OCI-LY3 (cell line): ENCODE results near the gene EHD2.

ENCODE experiments used
- EZH2phosphoT487 ChIP-seq: fragments of 200-600 bp; shearing (Covaris generic); IDR thresholded peaks from 2 replicates; pipeline ENCODE4 v1.6.1; 2018; ENCODE audit warnings: antibody characterized with exemption, mixed run types, low read depth
- TF ChIP-seq, protein P1 (sequence below): fragments of 200-600, 300-600 bp; sonication (generic); IDR thresholded peaks from 2 replicates; pipeline ENCODE4 v1.5.1; 2014; ENCODE audit warnings: antibody characterized with exemption, low read length, low read depth

DNA sequence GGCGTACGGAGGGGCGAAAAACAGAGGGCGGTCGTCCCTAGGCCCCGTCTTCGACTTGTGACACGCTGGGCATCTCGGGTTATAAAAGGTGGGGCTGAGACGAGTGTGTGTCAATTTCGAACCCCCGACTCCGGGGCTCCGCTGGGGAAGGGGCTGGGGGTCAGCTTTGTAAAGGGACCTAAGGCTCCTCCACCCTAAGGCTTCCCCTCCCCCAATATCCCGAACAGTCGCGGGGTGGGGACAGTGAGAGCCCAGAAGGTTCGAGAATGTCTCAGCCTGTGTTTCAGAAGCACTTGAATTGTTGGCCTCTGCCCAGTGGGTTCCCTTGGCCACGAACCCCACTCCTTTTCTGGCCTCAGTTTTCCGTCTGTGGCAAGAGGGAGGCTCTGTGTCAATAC lies 65.7 kb downstream of the EHD2 start:
- TF ChIP-seq, protein P1, sequence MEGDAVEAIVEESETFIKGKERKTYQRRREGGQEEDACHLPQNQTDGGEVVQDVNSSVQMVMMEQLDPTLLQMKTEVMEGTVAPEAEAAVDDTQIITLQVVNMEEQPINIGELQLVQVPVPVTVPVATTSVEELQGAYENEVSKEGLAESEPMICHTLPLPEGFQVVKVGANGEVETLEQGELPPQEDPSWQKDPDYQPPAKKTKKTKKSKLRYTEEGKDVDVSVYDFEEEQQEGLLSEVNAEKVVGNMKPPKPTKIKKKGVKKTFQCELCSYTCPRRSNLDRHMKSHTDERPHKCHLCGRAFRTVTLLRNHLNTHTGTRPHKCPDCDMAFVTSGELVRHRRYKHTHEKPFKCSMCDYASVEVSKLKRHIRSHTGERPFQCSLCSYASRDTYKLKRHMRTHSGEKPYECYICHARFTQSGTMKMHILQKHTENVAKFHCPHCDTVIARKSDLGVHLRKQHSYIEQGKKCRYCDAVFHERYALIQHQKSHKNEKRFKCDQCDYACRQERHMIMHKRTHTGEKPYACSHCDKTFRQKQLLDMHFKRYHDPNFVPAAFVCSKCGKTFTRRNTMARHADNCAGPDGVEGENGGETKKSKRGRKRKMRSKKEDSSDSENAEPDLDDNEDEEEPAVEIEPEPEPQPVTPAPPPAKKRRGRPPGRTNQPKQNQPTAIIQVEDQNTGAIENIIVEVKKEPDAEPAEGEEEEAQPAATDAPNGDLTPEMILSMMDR = no peak
- TF ChIP-seq EZH2phosphoT487 = no peak
